Body of pancreas (tissue), 4 donors: ENCODE results near the gene CRKL.

Source experiments
- POLR2A ChIP-seq, 3 donors: fragments of 450-650 bp; IDR thresholded peaks; one replicate each; pipeline ENCODE4 v1.6.1; 2016; ENCODE audit warnings: antibody characterized with exemption in 3 of 3, mild to moderate bottlenecking in 2 of 3
- TF ChIP-seq, protein P1 (sequence below), 7 experiments: fragments of 450-650 bp in 4 of 7; fragments of 200-600 bp in 3 of 7; sonication (generic) in 3 of 7; IDR thresholded peaks; one replicate each; pipeline ENCODE4 v1.5.1; 2016 to 2019; ENCODE audit warnings: antibody characterized with exemption in 7 of 7

DNA sequence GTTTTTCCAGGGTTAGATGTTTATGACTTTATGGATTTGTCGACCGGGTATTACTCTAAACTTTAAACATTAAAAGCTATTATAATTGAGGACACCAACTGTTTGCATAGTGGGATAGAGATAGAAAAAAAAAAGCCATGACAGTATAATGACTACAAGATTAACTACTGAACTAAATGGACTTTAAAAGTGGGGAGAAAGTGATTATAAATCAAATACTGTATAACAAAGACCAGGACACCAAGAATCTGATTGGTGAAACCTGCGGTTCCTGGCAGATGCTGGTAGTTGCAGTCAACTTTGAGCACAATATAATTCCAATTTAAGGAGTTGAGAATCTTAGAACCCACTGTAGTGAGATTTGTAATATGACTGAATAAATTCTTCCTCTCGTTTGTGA is 2.5 kb downstream of the CRKL start:
- TF ChIP-seq, protein P1, sequence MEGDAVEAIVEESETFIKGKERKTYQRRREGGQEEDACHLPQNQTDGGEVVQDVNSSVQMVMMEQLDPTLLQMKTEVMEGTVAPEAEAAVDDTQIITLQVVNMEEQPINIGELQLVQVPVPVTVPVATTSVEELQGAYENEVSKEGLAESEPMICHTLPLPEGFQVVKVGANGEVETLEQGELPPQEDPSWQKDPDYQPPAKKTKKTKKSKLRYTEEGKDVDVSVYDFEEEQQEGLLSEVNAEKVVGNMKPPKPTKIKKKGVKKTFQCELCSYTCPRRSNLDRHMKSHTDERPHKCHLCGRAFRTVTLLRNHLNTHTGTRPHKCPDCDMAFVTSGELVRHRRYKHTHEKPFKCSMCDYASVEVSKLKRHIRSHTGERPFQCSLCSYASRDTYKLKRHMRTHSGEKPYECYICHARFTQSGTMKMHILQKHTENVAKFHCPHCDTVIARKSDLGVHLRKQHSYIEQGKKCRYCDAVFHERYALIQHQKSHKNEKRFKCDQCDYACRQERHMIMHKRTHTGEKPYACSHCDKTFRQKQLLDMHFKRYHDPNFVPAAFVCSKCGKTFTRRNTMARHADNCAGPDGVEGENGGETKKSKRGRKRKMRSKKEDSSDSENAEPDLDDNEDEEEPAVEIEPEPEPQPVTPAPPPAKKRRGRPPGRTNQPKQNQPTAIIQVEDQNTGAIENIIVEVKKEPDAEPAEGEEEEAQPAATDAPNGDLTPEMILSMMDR (IDR thresholded peaks at IDR 0.05): no peak
- TF ChIP-seq POLR2A (IDR thresholded peaks at IDR 0.05): no peak
